Bone marrow (tissue), 2 donors: Measurements from ENCODE around the gene TRAPPC3L.

Source experiments
- DNase-seq, 2 donors: peaks; one replicate each; lab custom pipeline; 2025; lab: John Stamatoyannopoulos, UW

Gene TRAPPC3L

DNA sequence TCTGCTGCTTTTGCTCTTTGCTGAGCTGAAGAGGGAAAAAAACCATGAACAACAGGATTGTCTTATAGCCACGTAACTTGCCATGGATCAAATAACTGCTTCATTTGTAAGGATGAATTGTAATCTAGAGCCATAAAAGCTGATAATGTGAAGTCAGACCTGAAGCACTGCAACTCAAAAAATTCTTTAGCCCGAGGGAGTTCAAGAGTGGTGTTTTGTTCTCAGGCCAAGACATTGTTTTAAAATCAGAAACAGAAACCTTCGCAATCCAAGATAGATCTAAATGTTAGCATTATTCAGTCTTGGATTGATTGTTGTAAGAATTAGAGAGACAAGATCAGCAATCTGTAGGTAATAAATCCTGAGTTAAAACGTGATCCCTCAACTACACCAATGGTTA lies at the start of gene TRAPPC3L:
Gene TRAPPC3L (minus strand): TSS at position 34 of the 400 bp plus-strand sequence. CDS start 170 bp downstream, outside the sequence.
- DNase-seq = no peak

DNA sequence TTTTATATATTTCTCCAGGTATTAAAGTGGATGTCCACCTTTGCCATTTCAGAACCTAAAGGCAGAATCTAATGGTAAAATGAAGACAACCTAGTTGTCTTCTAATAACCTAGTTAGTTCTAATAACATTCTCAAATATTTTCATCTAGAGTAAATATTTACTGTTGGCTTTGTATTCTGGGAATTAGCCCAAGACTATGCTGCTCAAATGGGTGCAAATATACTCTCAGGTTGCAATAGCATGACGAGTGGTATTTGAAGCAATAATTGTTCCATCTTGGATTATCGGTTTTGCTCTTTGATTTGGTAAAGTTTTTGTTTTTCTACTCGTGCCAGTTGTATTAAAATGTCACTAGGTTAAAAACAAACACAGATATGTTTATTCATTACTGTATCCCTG lies 49.8 kb upstream of the TRAPPC3L start:
- DNase-seq = no peak

DNA sequence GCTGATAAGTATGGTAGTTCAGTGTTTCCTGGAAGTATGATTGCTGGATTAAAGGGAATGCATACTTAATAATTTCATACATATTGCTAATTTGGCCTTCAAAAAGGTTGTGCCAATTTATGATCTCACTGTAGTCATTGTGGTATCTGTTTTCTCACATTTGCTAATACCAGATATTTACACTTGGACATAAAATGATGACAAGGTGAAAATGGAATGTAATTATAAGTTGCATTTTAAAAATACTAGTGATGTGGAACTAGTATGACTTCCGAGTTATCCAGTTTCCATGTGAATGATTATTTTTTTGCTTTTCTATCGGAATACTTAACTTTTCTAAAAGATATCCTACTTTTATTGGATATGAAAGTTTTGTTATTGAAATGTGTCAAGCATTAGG lies 41.3 kb upstream of the TRAPPC3L start:
- DNase-seq = no peak

DNA sequence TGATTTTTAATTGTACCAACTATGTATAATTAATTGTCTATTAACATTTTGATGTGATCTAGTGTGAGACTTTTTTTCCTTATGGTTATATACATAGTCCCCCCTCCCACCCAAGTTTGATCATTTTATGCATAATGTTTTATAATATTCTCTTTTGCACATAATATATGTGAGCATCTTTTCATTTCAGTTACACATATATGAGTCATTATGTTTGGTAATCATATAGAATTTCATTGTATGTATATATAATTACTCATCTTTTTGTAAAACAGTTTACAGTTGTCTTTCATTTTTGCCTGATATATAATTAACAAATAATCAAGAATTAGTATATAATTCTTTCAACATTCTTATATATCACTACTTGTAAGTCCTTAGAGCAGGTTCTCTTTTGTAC lies 40.8 kb upstream of the TRAPPC3L start:
- DNase-seq = no peak

DNA sequence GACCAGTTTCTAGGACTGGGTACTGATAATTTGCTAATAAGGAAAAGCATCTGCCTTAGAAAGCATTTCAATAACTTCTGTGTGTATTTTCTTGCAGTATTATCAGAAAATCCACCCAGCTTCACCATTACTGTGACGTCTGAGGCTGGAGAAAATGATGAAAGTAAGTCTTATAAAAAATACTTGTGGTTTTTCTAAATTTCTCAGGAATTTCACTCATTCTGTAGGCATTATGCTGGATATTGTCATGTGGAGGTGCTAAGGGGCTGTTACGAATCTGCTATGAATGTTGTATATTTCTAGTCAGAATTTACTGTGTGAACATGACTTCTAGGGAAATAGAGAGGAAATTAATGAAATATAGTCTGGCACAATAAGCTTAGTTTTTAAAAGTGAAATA lies 34.7 kb upstream of the TRAPPC3L start:
- no peak for DNase-seq

DNA sequence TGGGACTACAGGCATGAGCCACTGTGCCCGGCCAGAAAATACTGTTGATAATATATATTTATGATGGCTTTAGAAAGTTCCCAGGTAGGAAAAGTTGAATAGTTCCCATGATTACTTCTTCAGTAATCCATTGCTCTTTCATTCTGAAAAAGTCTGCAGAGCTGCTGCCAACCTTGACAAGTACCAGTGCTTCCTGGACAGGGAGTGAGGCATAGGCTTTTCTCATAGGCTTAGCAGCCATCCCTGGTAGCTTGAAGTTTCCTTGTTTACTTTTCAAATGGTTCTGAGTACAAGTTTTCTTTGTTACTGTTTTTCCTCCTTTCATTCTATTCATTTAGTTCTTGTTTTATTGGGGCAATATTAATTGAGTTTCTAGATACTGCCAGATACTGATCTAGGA lies 33.7 kb upstream of the TRAPPC3L start:
- no peak for DNase-seq

DNA sequence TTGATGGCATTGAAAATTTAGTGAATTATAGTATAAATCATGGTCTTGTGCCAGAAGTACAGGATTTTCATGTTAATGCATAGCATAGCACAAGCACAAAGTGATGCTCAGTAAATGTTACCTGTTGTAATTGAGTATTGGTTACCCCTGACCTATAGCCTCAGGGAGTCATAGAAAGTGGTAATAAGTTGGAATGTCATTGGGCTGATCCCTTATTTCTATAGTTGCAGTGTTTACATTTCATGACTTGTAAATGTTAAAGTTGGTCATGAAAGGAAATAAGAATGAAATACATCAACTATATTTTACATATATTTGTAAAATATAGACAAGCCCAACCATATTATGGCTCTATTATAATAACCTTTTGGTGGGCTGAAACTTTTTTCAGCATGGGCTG lies 32.9 kb upstream of the TRAPPC3L start:
- DNase-seq = no peak

DNA sequence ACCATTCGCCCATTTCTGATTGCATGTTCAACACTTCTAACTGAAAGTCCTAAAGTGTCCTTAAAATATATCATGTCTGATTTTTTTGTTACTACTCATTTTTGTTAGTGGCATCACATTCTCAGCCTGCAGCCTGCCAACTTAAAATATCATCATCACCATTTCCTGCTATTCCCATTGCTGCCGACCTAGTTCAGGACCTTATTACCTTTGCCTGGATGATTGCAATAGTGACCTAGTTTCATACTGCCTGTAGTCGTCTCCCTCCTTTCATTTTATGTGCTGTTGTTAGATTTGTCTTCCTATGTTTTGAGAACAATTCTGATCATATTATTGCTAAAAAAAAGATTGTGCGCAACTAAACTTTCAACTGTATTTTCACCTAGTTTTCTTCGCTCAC lies 32.0 kb upstream of the TRAPPC3L start:
- no peak for DNase-seq

DNA sequence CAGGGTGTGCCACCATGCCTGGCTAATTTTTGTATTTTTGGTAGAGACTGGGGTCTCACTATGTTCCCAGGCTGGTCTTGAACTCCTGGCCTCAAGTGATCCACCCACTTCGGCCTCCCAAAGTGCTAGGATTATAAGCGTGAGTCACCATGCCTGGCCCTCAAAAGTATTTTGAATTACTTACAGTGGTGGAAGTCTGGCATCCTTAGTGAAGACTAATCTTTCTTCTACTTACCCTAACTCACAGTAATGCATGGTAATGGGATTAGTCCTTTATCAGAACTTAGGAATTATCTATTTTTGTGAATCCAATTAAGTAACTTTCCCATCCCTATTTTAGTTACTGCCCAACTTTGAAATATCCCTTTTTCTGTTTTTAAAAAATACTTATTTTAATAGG lies 29.7 kb upstream of the TRAPPC3L start:
- no peak for DNase-seq

DNA sequence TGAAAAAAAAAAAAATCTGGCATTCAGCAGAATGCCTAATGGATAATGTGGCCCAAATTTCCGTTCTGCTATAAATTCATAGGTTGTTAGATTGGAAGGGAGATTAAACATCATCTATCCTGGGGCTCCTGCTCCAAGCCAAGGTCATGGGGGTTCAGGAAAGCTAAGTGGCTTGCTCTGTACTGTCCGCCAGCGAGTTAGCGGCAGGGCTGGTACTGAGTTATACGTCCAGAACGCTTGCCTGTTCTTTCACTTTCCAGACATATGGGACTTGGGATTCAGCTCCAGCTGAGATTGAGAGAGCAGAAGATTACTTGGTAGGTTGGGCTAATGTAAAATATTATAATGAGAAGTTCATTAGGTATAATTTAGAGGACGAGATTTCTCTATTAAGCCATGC lies 26.7 kb upstream of the TRAPPC3L start:
- DNase-seq = no peak

DNA sequence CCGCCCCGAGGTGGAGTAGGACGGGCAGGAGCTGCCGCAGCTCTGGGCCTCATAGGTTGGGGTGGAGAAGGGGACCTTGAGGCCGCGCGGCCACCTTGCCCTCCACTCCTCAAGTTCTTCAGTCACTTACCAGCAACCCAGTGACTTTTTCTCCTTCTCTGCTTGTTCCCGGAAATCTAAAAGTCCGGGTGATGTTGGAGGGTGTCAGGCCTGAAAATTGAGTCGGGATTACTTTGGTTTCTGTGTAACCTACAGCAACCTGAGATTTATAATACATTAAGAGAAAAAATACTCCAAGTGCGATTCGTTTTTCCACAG lies 26.2 kb upstream of the TRAPPC3L start:
- DNase-seq = no peak

DNA sequence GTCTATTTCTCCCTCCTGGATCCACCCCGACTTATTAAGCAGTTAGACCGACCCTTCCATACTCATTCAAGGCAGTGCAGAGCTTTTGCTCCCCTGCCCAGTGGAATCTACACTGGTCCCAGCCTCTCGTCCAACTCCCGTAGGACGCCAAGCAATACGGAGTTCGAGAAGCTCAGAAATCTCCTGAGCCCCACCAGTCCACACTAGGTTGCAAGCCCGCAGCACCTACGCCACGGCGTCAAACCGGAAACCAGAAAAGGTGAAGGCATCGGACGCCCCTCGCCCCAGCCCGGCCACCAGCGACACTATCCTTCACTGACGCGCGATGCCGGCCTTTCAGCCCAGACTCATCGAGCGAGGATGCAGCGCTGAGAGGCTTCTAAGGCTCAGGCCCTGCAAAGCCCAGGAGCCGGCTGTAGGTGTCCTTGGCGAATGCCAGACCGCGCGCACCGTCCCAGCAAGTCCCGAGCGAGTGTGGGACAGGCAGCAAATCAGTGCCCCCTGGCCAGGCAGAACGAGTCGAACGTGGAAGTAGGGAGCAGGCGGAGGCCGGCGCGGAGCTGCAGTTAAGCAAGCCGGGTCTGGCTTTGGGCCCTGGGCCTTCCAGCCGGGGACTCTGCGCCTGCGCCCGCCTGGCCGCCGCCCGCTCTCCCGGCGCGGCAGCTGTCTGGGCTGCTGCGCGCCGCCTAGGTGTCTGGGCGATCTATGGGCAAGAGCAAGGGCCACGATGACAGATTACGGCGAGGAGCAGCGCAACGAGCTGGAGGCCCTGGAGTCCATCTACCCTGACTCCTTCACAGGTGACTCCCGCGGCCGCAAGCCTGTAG lies 25.6 kb upstream of the TRAPPC3L start, which contains the start of gene RWDD1:
Gene RWDD1 (plus strand): TSS at position 649 of the 827 bp plus-strand sequence. CDS start 79 bp downstream, at position 728.
- DNase-seq = peak; percentile 86 to 99

DNA sequence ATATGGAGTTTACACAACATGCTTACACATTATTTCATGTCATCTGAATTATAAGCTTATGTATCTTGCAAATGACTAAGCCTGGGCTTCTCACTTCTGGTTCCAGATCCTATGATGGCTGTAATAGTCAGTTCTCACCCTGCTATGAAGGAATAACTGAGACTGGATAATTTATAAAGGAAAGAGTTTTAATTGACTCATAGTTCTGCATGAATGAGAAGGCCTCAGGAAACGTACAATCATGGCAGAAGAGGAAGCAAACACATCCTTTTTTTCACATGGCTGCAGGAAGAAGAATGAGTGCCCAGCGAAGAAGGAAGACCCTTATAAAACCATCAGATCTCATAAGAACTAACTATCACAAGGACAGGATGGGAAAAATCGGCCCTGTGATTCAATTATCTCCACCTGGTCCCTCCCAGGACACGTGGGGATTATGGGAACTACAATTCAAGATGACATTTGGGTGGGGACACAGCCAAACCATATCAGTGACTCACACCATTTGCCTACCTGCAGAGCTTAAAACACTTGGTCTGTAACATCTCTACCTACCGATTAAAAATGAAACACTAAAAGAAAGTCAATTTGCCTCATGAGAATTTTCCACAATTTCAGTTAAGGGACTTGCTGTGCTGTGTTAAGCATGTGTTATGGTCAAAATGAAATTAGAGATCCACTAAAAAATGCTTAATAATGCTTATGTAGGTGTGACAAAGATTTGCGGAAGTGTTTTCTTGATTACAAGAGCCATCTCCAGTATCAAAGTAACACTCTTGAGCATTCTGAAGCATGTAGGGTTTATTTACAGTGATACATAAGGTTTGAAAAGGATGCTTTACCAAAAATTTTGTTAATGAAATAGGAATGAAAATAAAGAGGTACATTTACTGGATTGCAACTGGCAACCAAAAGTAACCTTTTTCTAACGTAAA lies 23.6 kb upstream of the TRAPPC3L start:
- peak in 1 of 2 donors; percentile 41 for DNase-seq

DNA sequence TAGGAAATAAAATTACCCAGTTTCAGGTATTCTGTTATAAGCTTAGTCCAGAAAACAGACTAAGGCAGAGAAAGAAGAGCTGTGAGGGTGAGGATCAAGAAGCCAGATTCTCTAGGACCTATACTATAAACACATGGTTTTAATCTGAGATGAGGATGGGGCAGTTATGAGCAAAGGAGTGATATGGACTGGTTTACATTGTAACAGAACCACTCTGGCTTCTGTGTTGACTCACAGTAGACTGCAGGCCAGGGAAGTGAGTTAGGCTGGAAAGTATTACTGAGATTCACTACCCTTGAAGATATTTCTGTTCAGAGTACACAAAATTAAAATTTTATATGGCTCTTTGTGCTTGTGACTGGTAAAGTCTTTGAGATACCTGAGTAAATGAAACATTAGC lies 22.6 kb upstream of the TRAPPC3L start:
- DNase-seq = no peak

DNA sequence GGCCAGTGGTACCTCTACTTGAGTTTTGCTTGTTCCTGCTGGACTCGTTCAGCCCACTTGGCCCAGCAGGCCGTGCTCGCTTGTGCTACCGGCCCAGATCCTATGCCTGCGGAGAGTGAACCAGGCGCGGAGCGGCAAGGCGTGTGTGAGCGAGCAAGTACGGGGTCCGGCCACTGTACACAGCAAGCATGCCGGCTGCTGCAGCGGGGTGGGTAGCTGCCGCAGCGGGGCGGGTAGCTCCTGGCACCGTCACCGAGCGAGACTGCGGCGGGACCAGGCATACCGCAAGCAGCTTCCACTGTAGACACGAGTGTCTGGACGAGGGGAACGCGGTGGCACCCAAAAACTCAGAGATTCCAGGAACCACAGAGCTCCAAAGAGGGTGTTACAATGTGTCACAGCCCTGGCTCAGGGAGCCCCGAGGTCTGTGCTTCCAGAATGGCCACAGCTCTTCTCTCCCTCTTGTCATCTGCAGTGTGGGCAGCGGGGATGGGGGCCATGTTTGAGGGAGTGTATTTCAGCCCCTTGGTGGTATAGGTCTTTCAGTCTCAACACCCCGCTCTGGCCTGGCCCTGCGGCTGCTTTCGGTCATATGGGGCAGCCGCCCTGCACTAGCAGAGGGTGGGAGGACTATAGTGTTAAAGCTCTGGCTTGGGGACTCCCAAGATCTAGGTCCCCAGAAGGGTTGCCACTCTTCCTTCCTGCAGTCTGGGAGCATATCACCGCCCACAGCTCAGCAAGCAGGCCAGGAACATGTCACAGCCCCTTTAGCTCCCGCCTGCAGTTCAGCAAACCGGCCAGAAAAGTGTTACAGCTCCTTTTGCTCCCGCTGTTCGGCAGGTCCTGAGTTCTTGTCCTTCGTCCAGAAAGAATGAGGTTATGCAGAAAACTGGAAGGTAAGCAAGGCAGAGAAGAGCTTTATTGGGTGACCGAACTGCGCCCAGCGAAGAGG lies 19.7 kb upstream of the TRAPPC3L start:
- no peak for DNase-seq

DNA sequence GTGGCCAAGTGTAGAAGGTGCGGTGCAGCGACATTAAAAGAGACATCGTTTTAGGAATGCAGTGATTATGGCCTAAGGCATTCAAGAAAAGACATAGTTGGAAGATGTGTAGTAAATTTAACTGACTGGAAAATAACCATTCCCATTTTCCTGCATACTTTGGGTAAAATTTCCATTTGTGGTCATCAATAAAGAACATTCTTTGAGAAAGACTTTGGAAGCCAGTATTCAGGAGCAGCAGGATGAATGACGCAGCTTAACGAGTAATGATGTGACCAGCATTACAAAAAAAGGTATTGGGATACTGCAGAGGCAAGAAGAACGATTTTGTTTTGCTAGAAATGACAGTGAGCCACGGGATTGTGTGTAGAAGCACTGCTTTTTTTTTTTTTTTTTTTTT lies 18.8 kb upstream of the TRAPPC3L start:
- no peak for DNase-seq

DNA sequence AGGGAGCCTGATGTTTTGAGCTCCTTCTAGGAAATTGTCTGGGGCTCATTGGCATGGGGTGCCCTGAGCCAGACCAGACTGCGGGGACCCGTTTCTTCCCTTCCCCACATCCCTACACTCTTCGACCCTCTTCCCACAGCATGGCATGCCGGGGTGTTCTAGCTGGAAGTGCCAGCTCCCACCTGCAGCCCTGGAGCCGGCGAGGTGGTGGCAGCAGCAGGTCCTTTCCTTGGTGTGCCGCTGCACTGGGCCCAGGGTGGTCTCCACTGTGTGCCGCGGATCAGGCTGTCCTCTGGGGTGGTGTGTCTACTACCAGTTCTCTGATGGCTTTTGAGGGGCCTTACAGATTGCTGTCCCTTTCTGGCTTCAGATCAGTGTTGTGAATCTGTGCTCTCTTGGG lies 18.3 kb upstream of the TRAPPC3L start:
- no peak for DNase-seq

DNA sequence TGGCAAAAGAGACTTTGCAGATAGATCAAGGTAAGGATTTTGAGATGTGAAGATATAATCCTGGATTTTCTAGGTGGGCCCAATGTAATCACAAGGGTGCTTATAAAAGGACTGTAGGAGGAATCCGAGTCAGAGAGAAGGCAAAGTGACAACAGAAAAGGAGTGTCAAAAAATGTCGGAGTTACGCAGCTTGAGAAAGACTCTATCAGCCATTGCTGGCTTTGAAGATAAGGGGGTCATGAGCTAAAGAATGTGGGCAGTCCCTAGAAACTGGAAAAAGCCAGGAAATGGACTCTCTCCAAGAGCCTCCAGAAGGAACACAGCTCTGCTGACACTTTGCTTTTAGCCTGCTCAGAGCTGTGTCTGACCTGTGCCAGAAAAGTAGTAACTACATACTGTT lies 17.1 kb upstream of the TRAPPC3L start:
- DNase-seq = no peak

DNA sequence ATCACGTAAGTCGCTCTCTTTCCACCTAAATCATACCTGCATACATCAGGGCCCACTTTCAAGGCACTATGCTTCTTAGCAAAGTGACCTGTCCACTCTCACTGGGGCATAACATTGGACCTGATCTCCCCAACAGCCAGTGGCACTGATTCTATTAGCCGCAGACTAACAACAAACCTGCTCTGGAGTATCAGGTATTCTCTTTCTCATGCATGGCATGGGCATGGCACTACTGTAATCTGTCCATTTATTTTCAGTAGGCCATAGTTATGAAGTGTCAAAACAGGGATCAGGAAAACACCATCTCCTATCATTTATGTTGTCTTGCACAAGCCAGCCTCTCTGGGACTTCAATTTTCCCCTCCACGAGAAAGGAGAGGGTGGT lies 16.5 kb upstream of the TRAPPC3L start:
- no peak for DNase-seq

DNA sequence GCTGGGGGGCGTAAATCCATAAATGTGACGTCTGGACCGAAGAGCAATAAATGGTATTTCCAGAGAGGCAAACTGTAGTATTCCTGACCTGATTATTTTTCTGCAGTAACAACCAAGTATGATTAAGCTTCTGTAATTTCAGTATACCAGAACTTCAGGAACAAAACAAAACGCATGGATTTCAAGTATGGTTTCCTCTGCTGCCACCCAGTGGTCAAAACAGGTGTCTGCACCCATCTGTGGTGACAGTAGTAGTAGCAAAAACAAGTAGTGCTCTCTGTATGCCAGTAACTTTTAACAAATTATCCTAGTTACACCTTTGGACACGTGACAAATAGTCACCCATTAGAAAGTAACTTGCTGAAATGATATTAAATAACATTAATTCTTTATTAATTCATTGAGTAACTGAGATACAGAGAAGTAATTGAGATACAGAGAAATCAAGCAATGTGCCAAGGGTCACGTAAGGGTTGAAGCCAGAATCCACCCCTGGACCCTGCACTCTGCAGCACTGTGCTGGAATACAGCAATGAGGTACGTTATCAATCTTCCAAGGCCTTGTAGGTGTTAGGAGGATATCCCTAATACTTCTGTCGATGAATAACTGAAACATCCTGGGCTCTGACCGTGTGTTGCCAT lies 16.0 kb upstream of the TRAPPC3L start:
- peak in 1 of 2 donors; percentile 62 for DNase-seq

DNA sequence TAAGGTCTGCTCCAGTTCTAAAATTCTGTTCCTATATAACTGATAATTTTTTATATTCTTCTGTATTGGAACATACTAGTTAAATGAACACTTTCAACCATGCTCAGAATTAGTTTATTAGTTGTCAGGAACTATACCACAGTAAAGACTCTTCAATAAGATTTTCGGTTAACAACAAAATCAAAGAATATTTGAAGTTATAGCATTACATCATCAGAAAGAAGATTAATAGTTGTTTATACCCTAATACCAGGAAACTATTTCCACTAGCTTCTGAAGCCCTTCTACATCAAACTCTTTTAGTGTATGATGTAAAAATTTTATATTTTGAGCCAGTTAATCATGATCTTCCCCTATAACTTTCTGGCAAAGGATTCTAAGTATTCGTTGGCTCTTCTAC lies 14.6 kb upstream of the TRAPPC3L start:
- DNase-seq = no peak
